Measurements from ENCODE around the gene TDRD6.

TDRD6 gene

GRCh38 chr6:46746696-46747095 lies 59.0 kb downstream of the TDRD6 start, which contains the start of gene ANKRD66:
Gene ANKRD66 (plus strand): TSS chr6:46746933. CDS start chr6:46751949, 5,016 bp downstream.
- no peak for DNase-seq

- DNase-seq: no peak
Observed at GRCh38 chr6:46748940-46749503, 61.3 kb downstream of the TDRD6 start.

- no peak for DNase-seq
Observed at GRCh38 chr6:46749731-46750130, 62.0 kb downstream of the TDRD6 start.

GRCh38 chr6:46751658-46752057 lies 64.0 kb downstream of the TDRD6 start:
- DNase-seq: no peak

Data from bone marrow (tissue), 2 donors.